Activated CD8-positive, alpha-beta memory T cell treated with anti-CD3 and anti-CD28 coated beads, Interleukin-2, amount 50 U/mL, for 24 hours (primary cell): Measurements from ENCODE around the gene ZKSCAN8.

Source experiments
- DNase-seq: peaks from one replicate; pipeline ENCODE4 v3.0.0-alpha.2; 2020; ENCODE audit errors: extremely low read depth

The ZKSCAN8 gene

GRCh38 chr6:28139860-28140543, 1.7 kb upstream of the ZKSCAN8 start:
- no peak for DNase-seq

- no peak for DNase-seq
Measured at GRCh38 chr6:28140616-28141015, 1.1 kb upstream of the ZKSCAN8 start.

- DNase-seq = no peak
Measured at GRCh38 chr6:28142446-28142845, 763 bp downstream of the ZKSCAN8 start.

GRCh38 chr6:28145231-28145630, 3.5 kb downstream of the ZKSCAN8 start:
- no peak for DNase-seq

GRCh38 chr6:28152531-28152930, 10.8 kb downstream of the ZKSCAN8 start:
- no peak for DNase-seq

- no peak for DNase-seq
Measured at GRCh38 chr6:28153546-28153945, 11.9 kb downstream of the ZKSCAN8 start.

- DNase-seq = no peak
Measured at GRCh38 chr6:28154357-28154756, 12.7 kb downstream of the ZKSCAN8 start.

GRCh38 chr6:28158318-28158717, 16.6 kb downstream of the ZKSCAN8 start:
- no peak for DNase-seq

- DNase-seq = no peak
Measured at GRCh38 chr6:28159029-28159607, 17.4 kb downstream of the ZKSCAN8 start.

GRCh38 chr6:28160233-28160632, 18.6 kb downstream of the ZKSCAN8 start:
- no peak for DNase-seq

GRCh38 chr6:28161410-28162079, 19.9 kb downstream of the ZKSCAN8 start:
- peak; percentile 78 for DNase-seq

- DNase-seq = no peak
Measured at GRCh38 chr6:28165563-28165962, 23.9 kb downstream of the ZKSCAN8 start.

GRCh38 chr6:28167068-28167467, 25.4 kb downstream of the ZKSCAN8 start:
- no peak for DNase-seq

GRCh38 chr6:28167926-28168325, 26.2 kb downstream of the ZKSCAN8 start:
- no peak for DNase-seq

- no peak for DNase-seq
Measured at GRCh38 chr6:28171271-28171670, 29.6 kb downstream of the ZKSCAN8 start.

GRCh38 chr6:28172006-28172405, 30.3 kb downstream of the ZKSCAN8 start:
- no peak for DNase-seq

GRCh38 chr6:28176373-28176772, 34.7 kb downstream of the ZKSCAN8 start:
- DNase-seq = no peak

- no peak for DNase-seq
Measured at GRCh38 chr6:28182255-28182654, 40.6 kb downstream of the ZKSCAN8 start.

GRCh38 chr6:28188111-28188979, 46.7 kb downstream of the ZKSCAN8 start:
- no peak for DNase-seq

- no peak for DNase-seq
Measured at GRCh38 chr6:28200020-28200419, 58.3 kb downstream of the ZKSCAN8 start.

- no peak for DNase-seq
Measured at GRCh38 chr6:28203201-28203600, 61.5 kb downstream of the ZKSCAN8 start.

GRCh38 chr6:28205879-28206278, 64.2 kb downstream of the ZKSCAN8 start:
- DNase-seq = no peak
